HG03520 (cell line): ENCODE results near the gene RNF32.

Experiments
- ATAC-seq: cut with Tn5 transposase; IDR thresholded peaks from one replicate; pipeline ENCODE4 v1.9.1; 2021; ENCODE audit warnings: mild to moderate bottlenecking, moderate library complexity; ENCODE audit not compliant: unreplicated experiment

Gene RNF32

GRCh38 chr7:156725936-156726335, 85.4 kb downstream of the RNF32 start:
- ATAC-seq, result no peak
